ENCODE measurements around the gene GBF1.

- TF ChIP-seq SP1 (IDR thresholded peaks at IDR 0.05) (no peak), CTCF (IDR thresholded peaks at IDR 0.05; ENCODE audit: low read depth, low read length, missing input control) (no peak), RXRA (IDR thresholded peaks at IDR 0.05) (no peak), MAX (IDR thresholded peaks at IDR 0.05) (no peak), ZBTB33 (IDR thresholded peaks at IDR 0.05) (no peak)
These were observed 149.6 kb downstream of the GBF1 start for GRCh38 chr10:102394801-102395399.
